Measurements from ENCODE around the gene LPP.

The LPP gene

GRCh38 chr3:188272481-188273372 lies 118.8 kb downstream of the LPP start:
- DNase-seq (ENCODE audit: low read depth in 2 of 2): no peak

- no peak for DNase-seq (ENCODE audit: low read depth in 2 of 2)
These were observed 120.4 kb downstream of the LPP start for GRCh38 chr3:188274249-188274915.

GRCh38 chr3:188276375-188276774 lies 122.4 kb downstream of the LPP start:
- no peak for DNase-seq (ENCODE audit: low read depth in 2 of 2)

GRCh38 chr3:188278717-188279324 lies 124.9 kb downstream of the LPP start:
- DNase-seq (ENCODE audit: low read depth in 2 of 2): no peak

GRCh38 chr3:188279502-188280335 lies 125.8 kb downstream of the LPP start:
- DNase-seq (ENCODE audit: low read depth in 2 of 2): no peak

- DNase-seq (ENCODE audit: low read depth in 2 of 2): no peak
These were observed 126.7 kb downstream of the LPP start for GRCh38 chr3:188280627-188281026.

GRCh38 chr3:188282871-188283270 lies 128.9 kb downstream of the LPP start:
- DNase-seq (ENCODE audit: low read depth in 2 of 2): no peak

- DNase-seq (ENCODE audit: low read depth in 2 of 2): no peak
These were observed 129.4 kb downstream of the LPP start for GRCh38 chr3:188283347-188283746.

- DNase-seq (ENCODE audit: low read depth in 2 of 2): no peak
These were observed 130.7 kb downstream of the LPP start for GRCh38 chr3:188284455-188285212.

GRCh38 chr3:188286087-188286513 lies 132.1 kb downstream of the LPP start:
- DNase-seq (ENCODE audit: low read depth in 2 of 2): no peak

GRCh38 chr3:188287339-188287738 lies 133.4 kb downstream of the LPP start:
- no peak for DNase-seq (ENCODE audit: low read depth in 2 of 2)

GRCh38 chr3:188287762-188288505 lies 134.0 kb downstream of the LPP start:
- no peak for DNase-seq (ENCODE audit: low read depth in 2 of 2)

- DNase-seq (ENCODE audit: low read depth in 2 of 2): no peak
These were observed 138.3 kb downstream of the LPP start for GRCh38 chr3:188292251-188292650.

GRCh38 chr3:188292827-188293226 lies 138.9 kb downstream of the LPP start:
- no peak for DNase-seq (ENCODE audit: low read depth in 2 of 2)

GRCh38 chr3:188294113-188294512 lies 140.2 kb downstream of the LPP start:
- no peak for DNase-seq (ENCODE audit: low read depth in 2 of 2)

GRCh38 chr3:188294823-188295487 lies 141.0 kb downstream of the LPP start:
- no peak for DNase-seq (ENCODE audit: low read depth in 2 of 2)

GRCh38 chr3:188295876-188296275 lies 141.9 kb downstream of the LPP start:
- no peak for DNase-seq (ENCODE audit: low read depth in 2 of 2)

GRCh38 chr3:188296761-188297612 lies 143.0 kb downstream of the LPP start:
- no peak for DNase-seq (ENCODE audit: low read depth in 2 of 2)

GRCh38 chr3:188298585-188298984 lies 144.6 kb downstream of the LPP start:
- DNase-seq (ENCODE audit: low read depth in 2 of 2): no peak
